Measurements from ENCODE around the gene AUNIP. TPM values are rescaled to one million over a fixed set of nuclear protein-coding genes. Genes with fewer than 3 reads are reported as not detected.

The AUNIP gene
- total RNA-seq, 1 experiment from 2014 or later: 11.0 TPM

GRCh38 chr1:25829046-25829445 is 30.2 kb downstream of the AUNIP start:
- H4K20me1 ChIP-seq (ENCODE audit: insufficient read depth): no peaks in the 10 kb centered on the region
- CTCF ChIA-PET: interaction anchor here (0.6 kb wide), 1 partner anchor 169 kb away, joined by 4 read pairs; the partner anchor contains the start of gene PAFAH2
- H3K27me3 ChIP-seq (ENCODE audit: insufficient read depth, low read depth): no peaks in the 10 kb centered on the region
- H3K27ac ChIP-seq: no peak overlapping the region
- no peaks in the 10 kb centered on the region for H3K9me2 ChIP-seq (ENCODE audit: insufficient read depth)
- intact Hi-C loops (cut with micrococcal nuclease; ENCODE audit: unreplicated experiment): no loop called here
- POLR2A ChIA-PET (ENCODE audit: unreplicated experiment): no interaction called here
- H3K4me2 ChIP-seq: no peak overlapping the region
- no peaks in the 10 kb centered on the region for H3K9me3 ChIP-seq (ENCODE audit: insufficient read depth, low read depth)
- H3F3A ChIP-seq (ENCODE audit: insufficient read depth, low read depth): no peaks in the 10 kb centered on the region
- no peaks in the 10 kb centered on the region; the same call in 1 of the 2 replicates for H3K36me3 ChIP-seq (ENCODE audit: low read depth)
- no peaks in the 10 kb centered on the region for H3K79me2 ChIP-seq (ENCODE audit: low read depth)
- no peak overlapping the region for H3K4me3 ChIP-seq
- no peaks in the 10 kb centered on the region for H3K4me1 ChIP-seq (replicated peaks; ENCODE audit: insufficient read depth)
- BruUV-seq (replicated peaks): no TSS peak
- no peak overlapping the region for H2AFZ ChIP-seq
- TF ChIP-seq EZH2 (IDR thresholded peaks at IDR 0.05; ENCODE audit: low read depth) (no peak), CTCF (conservative IDR thresholded peaks at IDR 0.05) (no peak)
- DNase-seq: no peak

DNA sequence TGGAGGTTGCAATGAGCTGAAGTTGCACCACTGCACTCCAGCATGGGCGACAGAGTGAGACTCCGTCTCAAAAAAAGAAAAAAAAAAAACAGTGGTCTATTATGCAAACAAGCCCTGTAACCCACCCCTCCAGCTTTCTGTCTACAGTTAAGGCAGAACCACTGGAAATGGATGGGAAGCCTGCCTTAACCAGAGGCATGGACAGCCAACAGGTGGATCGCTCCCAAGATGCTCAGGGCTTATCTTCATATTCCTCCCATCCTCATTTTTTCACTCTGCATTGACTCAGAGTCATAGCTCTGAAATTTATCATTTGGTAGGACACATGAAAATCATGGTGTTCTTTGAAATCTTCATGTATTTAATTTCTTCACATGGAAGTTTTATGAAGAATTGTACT is 30.8 kb downstream of the AUNIP start:
- H3K9me3 ChIP-seq (ENCODE audit: insufficient read depth, low read depth): no peaks in the 10 kb centered on the region
- H3K27ac ChIP-seq: no peak overlapping the region
- BruUV-seq (replicated peaks): no TSS peak
- H3K36me3 ChIP-seq (ENCODE audit: low read depth): no peaks in the 10 kb centered on the region; the same call in 1 of the 2 replicates
- no peaks in the 10 kb centered on the region for H3K4me1 ChIP-seq (replicated peaks; ENCODE audit: insufficient read depth)
- intact Hi-C loops (cut with micrococcal nuclease; ENCODE audit: unreplicated experiment): no loop called here
- ChIA-PET POLR2A (ENCODE audit: unreplicated experiment) (interaction anchor here (0.6 kb wide), 1 partner anchor 17 kb away, joined by 5 read pairs; no protein-coding TSS in a partner anchor), CTCF (interaction anchor here (0.6 kb wide), 1 partner anchor 169 kb away, joined by 4 read pairs; the partner anchor contains the start of gene PAFAH2)
- no peaks in the 10 kb centered on the region for H3K9me2 ChIP-seq (ENCODE audit: insufficient read depth)
- H4K20me1 ChIP-seq (ENCODE audit: insufficient read depth): no peaks in the 10 kb centered on the region
- no peak overlapping the region for H3K4me3 ChIP-seq
- H2AFZ ChIP-seq: no peak overlapping the region
- no peak for TF ChIP-seq EZH2 (IDR thresholded peaks at IDR 0.05; ENCODE audit: low read depth)
- TF ChIP-seq CTCF (conservative IDR thresholded peaks at IDR 0.05): no peak
- no peaks in the 10 kb centered on the region for H3K27me3 ChIP-seq (ENCODE audit: insufficient read depth, low read depth)
- H3K79me2 ChIP-seq (ENCODE audit: low read depth): no peaks in the 10 kb centered on the region
- no peak overlapping the region for H3K4me2 ChIP-seq
- DNase-seq: no peak
- H3F3A ChIP-seq (ENCODE audit: insufficient read depth, low read depth): no peaks in the 10 kb centered on the region

DNA sequence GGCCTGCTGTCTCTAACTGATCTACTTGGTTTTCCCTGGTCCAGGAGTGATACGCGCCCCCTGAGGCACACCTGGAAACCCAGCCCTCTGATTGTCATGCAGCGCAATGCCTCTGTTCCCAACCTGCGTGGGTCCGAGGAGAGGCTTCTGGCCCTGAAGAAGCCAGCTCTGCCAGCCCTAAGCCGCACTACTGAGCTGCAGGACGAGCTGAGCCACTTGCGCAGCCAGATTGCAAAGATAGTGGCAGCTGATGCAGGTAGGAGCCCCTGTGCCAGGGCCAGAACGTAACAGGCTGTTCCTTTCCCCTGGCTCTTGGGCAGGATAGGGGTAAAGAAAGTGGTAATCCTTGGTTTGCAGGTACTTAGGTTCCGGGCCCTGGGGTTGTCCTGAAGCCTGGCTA is 32.7 kb downstream of the AUNIP start:
- intact Hi-C loops (cut with micrococcal nuclease; ENCODE audit: unreplicated experiment): no loop called here
- CTCF ChIA-PET: no interaction called here

More for the DNA sequence above, 32.7 kb downstream of the AUNIP start:
- no peak overlapping the region for H3K4me3 ChIP-seq
- POLR2A ChIA-PET (ENCODE audit: unreplicated experiment): no interaction called here
- no peak for TF ChIP-seq EZH2 (IDR thresholded peaks at IDR 0.05; ENCODE audit: low read depth)
- TF ChIP-seq CTCF (conservative IDR thresholded peaks at IDR 0.05): no peak
- H3K9me2 ChIP-seq (ENCODE audit: insufficient read depth): no peaks in the 10 kb centered on the region
- no peak overlapping the region for H3K27ac ChIP-seq
- no TSS peak for BruUV-seq (replicated peaks)
- no peak for DNase-seq
- H3K27me3 ChIP-seq (ENCODE audit: insufficient read depth, low read depth): no peaks in the 10 kb centered on the region
- peaks cover 5% of the 10 kb centered on the region; the same call in 1 of the 2 replicates for H3K79me2 ChIP-seq (ENCODE audit: low read depth)
- no peaks in the 10 kb centered on the region for H3K4me1 ChIP-seq (replicated peaks; ENCODE audit: insufficient read depth)
- H2AFZ ChIP-seq: no peak overlapping the region
- no peaks in the 10 kb centered on the region; the same call in 1 of the 2 replicates for H3K36me3 ChIP-seq (ENCODE audit: low read depth)
- H3K9me3 ChIP-seq (ENCODE audit: insufficient read depth, low read depth): no peaks in the 10 kb centered on the region
- no peaks in the 10 kb centered on the region for H4K20me1 ChIP-seq (ENCODE audit: insufficient read depth)
- no peak overlapping the region for H3K4me2 ChIP-seq
- H3F3A ChIP-seq (ENCODE audit: insufficient read depth, low read depth): no peaks in the 10 kb centered on the region

All from PC-9 (cell line).